GM19035 (cell line): ENCODE measurements around the gene TYROBP.
"Not testable (repeated sequence)": the region's sequence is repeated elsewhere in the genome, so short reads cannot be mapped to it uniquely, and the experiment has no call there.

Experiments
- ATAC-seq: cut with Tn5 transposase; IDR thresholded peaks from one replicate; pipeline ENCODE4 v1.9.1; 2021; ENCODE audit not compliant: unreplicated experiment

Gene TYROBP

GRCh38 chr19:35874392-35874930 is 33.6 kb downstream of the TYROBP start:
- no peak for ATAC-seq

DNA sequence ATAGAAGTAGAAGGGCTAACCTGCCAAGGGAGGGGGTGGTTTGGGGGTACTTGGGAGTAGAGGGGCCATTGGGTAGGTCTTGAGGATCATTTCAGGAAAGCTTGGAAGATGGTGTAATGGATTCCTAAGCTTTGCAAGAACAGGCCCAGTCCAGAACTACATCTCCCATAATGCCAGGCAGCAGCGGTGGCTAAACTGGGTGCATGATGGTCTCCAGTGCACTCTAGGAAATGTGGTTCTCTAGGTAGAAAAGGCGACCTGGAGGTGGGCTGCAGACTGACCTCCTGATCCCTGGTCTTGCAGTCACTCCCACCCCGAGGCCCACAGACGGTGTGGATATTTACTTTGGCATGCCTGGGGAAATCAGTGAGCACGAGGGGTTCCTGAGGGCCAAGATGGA is 35.9 kb downstream of the TYROBP start:
- ATAC-seq, result no peak

DNA sequence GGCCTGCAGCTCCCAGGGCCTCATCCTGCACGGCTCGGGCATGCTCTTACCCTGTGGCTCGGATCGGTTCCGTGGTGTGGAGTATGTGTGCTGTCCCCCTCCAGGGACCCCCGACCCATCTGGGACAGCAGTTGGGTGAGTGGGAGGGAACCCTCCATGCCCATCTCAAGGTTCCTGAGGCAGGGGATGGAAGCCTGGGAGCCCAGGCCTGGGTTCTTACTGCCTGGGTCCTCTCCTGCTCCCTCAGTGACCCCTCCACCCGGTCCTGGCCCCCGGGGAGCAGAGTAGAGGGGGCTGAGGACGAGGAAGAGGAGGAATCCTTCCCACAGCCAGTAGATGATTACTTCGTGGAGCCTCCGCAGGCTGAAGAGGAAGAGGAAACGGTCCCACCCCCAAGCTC is 36.5 kb downstream of the TYROBP start:
- no peak for ATAC-seq

GRCh38 chr19:35870798-35871197 is 37.3 kb downstream of the TYROBP start:
- no peak for ATAC-seq

DNA sequence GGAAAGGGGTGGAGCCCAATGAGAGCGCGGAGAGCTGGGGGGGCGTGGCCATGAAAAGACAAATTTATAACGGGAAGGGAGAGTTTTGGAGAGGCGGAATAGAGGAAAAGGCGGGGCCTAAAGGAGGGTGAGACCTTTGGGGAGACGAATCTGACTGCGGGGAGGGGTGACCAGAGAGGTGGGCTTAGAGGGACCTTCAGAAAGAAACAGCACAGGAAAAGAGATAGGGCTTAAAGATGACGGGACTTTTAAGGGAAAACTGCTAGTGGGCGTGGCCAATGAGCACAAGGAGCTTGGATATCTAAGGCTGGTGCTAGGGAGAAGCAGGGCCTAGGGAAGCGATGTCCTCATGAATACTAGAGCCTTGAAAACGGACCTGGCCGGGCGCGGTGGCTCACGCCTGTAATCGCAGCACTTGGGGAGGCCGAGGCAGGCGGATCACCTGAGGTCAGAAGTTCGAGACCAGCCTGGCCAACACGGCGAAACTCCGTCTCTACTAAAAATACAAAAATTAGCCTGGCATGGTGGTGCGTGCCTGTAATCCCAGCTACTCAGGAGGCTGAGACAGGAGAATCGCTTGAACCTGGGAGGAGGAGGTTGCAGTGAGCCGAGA is 37.9 kb downstream of the TYROBP start:
- ATAC-seq, result not testable (repeated sequence)

DNA sequence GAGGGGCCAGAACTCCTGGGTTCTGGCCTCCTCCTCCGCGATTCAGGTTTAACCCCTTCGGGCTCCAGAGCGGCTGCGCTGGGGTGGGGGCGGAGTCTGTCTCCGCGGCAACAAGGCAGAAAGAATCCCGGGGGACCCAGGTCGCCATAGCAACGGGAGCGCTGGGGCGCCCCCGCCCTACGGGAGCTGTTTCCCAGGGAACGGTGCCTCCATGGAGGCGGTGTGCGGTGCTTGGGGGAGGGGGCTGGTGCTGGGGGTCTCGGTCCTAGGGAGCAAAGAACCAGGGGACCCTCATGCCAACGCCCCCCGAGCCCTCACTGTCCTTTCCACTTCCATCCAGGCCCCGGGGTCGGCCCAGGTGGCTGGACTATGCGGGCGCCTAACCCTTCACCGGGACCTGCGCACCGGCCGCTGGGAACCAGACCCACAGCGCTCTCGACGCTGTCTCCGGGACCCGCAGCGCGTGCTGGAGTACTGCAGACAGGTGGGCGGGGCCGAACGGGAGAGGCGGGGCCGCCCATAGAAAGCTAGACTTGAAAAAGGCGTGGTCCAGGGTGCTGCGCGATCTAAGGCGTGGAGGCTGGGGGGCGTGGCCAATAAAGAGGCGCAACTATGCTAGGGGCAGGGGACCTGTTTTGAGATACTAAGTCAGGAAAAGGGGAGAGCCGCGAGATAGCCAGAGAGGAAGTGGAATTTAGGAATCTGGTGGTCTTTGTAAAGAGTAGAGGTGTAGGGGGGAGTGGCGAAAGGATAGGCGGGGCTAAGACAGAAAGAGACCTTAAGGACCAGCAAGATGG is 38.6 kb downstream of the TYROBP start:
- peak; percentile 74 for ATAC-seq

DNA sequence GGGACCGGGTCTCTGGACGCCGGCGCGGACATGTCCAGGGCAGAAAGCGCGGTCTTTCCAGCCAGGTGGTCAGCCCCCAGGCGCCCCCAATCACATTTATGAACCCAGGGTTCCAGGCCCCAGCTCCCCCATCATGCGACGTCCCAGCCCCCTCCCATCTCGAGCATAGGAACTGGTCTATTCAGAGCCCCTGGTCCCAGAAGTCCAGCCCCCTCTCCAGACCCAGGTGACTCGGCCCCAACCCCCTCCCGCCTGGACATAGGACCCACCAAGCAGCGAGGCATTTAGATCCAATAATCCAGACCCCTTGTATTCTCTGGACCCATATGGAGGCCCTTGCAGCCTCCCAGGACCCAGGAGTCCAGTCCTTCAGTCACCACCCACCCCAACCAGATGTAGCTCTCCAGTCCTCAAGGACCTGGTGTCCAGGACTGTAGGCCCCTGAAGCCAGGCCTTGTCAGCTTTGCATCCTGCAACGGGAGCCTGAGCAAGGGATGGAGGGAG is 39.2 kb downstream of the TYROBP start:
- ATAC-seq, result no peak

- no peak for ATAC-seq
Observed at GRCh38 chr19:35868172-35868822, 39.8 kb downstream of the TYROBP start, which contains the start of gene APLP1. TSS of gene APLP1 (plus strand) at chr19:35868574. CDS start at chr19:35868637, 63 bp downstream.

DNA sequence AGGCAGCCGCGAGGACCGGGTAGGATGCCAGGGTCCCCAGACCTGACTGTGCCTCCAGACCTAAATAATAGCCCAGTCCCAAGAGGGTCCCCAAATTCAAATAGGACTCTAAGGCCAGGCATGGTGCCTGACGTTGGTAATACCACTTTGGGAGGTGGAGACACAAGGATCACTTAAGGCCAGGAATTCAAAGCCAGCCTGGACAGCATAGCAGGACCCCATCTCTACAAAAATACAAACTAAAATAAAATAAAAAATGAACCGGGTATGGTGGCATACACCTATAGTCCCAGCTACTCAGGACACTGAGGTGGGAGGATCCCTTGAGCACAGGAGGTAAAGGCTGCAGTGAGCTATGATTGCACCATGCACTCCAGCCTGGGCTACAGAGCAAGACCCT is 45.1 kb downstream of the TYROBP start:
- ATAC-seq, result no peak

GRCh38 chr19:35862528-35862927 is 45.6 kb downstream of the TYROBP start:
- ATAC-seq, result no peak

DNA sequence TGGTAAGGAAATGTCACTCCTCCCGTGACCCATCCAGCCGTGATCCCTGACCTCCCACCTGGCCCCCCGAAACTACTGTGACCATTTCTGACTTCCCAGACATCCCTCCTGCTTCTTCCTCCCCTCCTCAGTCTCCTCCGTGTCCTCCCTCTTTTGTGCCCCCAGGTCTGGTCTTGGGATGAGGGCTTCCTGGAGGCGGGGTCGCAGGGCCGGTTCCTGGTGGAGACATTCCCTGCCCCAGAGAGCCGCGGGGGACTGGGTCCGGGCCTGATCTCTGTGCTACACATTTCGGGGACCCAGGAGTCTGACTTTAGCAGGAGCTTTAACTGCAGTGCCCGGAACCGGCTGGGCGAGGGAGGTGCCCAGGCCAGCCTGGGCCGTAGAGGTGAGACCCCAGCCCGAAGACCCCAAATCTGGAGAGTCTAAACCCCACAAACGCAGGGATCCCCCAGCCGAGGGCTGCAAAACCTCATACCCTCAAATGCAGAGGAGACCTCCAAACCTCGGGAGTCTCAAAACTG is 46.4 kb downstream of the TYROBP start:
- ATAC-seq, result no peak

DNA sequence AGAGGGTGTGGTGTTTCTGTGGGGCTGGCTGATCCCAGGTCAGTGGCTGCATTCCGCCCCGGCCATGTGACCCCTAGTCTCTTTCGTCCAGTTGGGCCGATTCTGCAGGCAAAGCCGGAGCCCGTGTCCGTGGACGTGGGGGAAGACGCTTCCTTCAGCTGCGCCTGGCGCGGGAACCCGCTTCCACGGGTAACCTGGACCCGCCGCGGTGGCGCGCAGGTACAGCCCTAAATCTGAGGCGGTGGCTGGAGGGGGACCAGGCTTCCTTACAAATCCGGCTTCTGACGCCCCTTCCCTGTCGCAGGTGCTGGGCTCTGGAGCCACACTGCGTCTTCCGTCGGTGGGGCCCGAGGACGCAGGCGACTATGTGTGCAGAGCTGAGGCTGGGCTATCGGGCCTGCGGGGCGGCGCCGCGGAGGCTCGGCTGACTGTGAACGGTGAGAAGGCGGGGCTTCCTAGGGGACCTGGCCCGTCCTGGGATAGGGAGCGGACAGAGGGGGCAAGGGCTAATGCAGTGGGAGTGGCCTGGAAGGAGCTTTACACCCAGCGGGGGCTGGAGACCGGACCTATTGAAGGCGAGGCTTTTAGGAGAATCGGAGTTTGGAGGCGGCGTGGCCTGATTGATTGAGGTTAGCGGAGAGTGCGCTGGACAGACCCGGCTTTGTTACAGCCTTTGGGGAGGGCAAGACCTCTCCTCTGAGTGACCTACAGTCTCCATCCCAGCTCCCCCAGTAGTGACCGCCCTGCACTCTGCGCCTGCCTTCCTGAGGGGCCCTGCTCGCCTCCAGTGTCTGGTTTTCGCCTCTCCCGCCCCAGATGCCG is 47.1 kb downstream of the TYROBP start:
- no peak for ATAC-seq

DNA sequence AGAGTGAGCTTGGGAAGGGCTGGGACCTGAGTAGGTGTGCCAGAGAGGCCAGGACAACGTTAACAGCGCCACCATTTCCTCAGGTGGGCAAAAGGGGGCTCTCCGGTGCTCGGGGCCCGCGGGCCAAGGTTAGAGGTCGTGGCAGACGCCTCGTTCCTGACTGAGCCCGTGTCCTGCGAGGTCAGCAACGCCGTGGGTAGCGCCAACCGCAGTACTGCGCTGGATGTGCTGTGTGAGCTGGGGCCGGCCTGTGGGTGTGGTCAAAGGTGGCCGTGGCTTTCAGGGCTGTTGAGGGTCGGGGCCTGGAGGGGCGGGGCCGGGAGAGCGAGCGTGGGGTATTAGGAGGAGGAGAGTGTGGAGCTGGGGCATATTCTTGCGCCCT is 47.7 kb downstream of the TYROBP start:
- ATAC-seq, result no peak

DNA sequence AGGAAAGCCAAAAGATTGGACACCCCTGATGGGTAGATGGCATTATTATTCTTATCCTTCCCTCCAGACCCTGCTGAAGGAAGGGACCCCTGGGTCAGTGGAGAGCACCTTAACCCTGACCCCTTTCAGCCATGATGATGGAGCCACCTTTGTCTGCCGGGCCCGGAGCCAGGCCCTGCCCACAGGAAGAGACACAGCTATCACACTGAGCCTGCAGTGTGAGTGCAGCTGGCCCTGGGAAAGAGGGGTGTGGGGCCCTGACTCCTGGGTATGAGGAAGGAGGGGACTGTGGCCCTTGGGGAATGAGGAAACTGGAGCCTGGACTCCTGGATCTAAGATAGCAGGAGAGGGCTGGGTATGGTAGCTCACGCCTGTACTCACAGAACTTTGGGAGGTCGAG is 48.7 kb downstream of the TYROBP start:
- no peak for ATAC-seq

GRCh38 chr19:35858311-35858710 is 49.8 kb downstream of the TYROBP start:
- no peak for ATAC-seq

DNA sequence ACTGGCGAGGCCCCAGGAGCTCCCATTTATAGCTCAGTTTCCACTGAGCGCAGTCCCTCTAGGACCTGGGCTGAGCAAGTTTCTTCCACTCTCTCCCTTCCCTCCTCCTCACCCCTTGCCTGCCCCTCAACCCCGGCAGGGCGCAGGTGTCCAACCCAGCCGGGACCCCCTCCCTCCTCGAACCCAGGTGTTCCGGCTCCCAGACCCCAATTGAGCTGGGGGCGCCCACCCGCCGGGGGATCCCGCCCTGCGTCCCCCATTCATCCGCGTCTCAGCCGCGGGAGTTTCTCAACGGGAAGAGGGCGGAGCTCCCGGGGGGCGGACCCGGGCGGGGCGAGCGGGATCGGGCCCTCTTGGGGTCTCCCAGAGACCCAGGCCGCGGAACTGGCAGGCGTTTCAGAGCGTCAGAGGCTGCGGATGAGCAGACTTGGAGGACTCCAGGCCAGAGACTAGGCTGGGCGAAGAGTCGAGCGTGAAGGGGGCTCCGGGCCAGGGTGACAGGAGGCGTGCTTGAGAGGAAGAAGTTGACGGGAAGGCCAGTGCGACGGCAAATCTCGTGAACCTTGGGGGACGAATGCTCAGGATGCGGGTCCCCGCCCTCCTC is 51.4 kb downstream of the TYROBP start, which contains the start of gene KIRREL2:
Gene KIRREL2, plus strand, starts transcription at position 366 of the 604 bp plus-strand sequence. Its CDS starts 209 bp downstream, at position 575.
- no peak for ATAC-seq
